Measurements from ENCODE around the gene ABCB10.

- TF ChIP-seq CTCF (IDR thresholded peaks at IDR 0.05) (no peak), EP300 (IDR thresholded peaks at IDR 0.05) (no peak)
Observed at GRCh38 chr1:229567109-229567868, 8.8 kb upstream of the ABCB10 start.
